IMR-90 (cell line): Measurements from ENCODE around the gene PABPC1L. TPM values are rescaled to one million over a fixed set of nuclear protein-coding genes. Genes with fewer than 3 reads are reported as not detected.

Source experiments
- ATAC-seq: fragments of 200-7000 bp; cut with Tn5 transposase; 2 replicates; pipeline ENCODE4 v1.9.1; 2020; ENCODE audit warnings: low read depth, mild to moderate bottlenecking, moderate library complexity
- BruUV-seq: library from RNA; stranded (reverse); fragments of 400-500 nt; replicated peaks from 2 replicates; lab custom pipeline; 2021; lab: Mats Ljungman, UMichigan
- CTCF ChIA-PET: fragments of 300-600 bp; formaldehyde crosslinking; extraction: SDS; loops from one replicate; lab custom pipeline; 2021; ENCODE audit warnings: antibody characterized with exemption; lab: Yijun Ruan, JAX
- POLR2A ChIA-PET: fragments of 300-600 bp; sonication (Branson Sonifier 250); formaldehyde crosslinking; loops from one replicate; lab custom pipeline; 2022; ENCODE audit warnings: antibody characterized with exemption; ENCODE audit not compliant: unreplicated experiment; lab: Charles Lee
- DNase-seq: peaks from one replicate; pipeline ENCODE4 v3.0.0; 2013
- H2AFZ ChIP-seq: replicated peaks from 2 replicates; pipeline ENCODE3; 2013; ENCODE audit warnings: low read length, mild to moderate bottlenecking; ENCODE audit not compliant: poor library complexity
- H2AK5ac ChIP-seq: 2 replicates; pipeline ENCODE4 v1.6.1; 2013; ENCODE audit warnings: low read depth, low read length, inconsistent platforms
- H2AK9ac ChIP-seq: replicated peaks from 2 replicates; pipeline ENCODE3; 2013; ENCODE audit warnings: mild to moderate bottlenecking, low read depth, low read length, moderate library complexity; ENCODE audit not compliant: poor library complexity
- H2BK120ac ChIP-seq: 2 replicates; pipeline ENCODE4 v1.6.1; 2013; ENCODE audit warnings: low read depth, low read length, inconsistent platforms
- H2BK15ac ChIP-seq: 3 replicates; pipeline ENCODE4 v1.6.1; 2013; ENCODE audit warnings: low read depth, low read length, inconsistent platforms
- H2BK20ac ChIP-seq: 2 replicates; pipeline ENCODE4 v1.6.1; 2013; ENCODE audit warnings: low read depth, mild to moderate bottlenecking, inconsistent platforms, low read length, moderate library complexity
- H2BK5ac ChIP-seq: 2 replicates; pipeline ENCODE4 v1.6.1; 2013; ENCODE audit warnings: mild to moderate bottlenecking, low read depth, low read length, inconsistent platforms; ENCODE audit not compliant: poor library complexity, severe bottlenecking
- H3K14ac ChIP-seq: replicated peaks from 2 replicates; pipeline ENCODE4 v1.6.1; 2013; ENCODE audit warnings: low read depth, low read length, inconsistent platforms
- H3K18ac ChIP-seq: 2 replicates; pipeline ENCODE4 v1.6.1; 2013; ENCODE audit warnings: low read depth, low read length, control low read depth
- H3K23ac ChIP-seq: 2 replicates; pipeline ENCODE4 v1.6.1; 2013; ENCODE audit warnings: low read depth, low read length, inconsistent platforms
- H3K27ac ChIP-seq: 2 replicates; pipeline ENCODE4 v1.5.1; 2013; ENCODE audit warnings: mild to moderate bottlenecking, control low read depth, low read length; ENCODE audit not compliant: insufficient read depth
- H3K27me3 ChIP-seq: 2 replicates; pipeline ENCODE4 v1.6.1; 2013; ENCODE audit warnings: low read length; ENCODE audit not compliant: control insufficient read depth, insufficient read depth
- H3K36me3 ChIP-seq: 2 replicates; pipeline ENCODE4 v1.6.1; 2013; ENCODE audit warnings: low read length, mixed read lengths; ENCODE audit not compliant: control insufficient read depth, insufficient read depth
- H3K4ac ChIP-seq: 2 replicates; pipeline ENCODE4 v1.6.1; 2013; ENCODE audit warnings: low read depth, low read length, inconsistent platforms
- H3K4me1 ChIP-seq: 2 replicates; pipeline ENCODE4 v1.6.1; 2013; ENCODE audit warnings: low read length, mixed read lengths; ENCODE audit not compliant: control insufficient read depth, insufficient read depth
- H3K4me2 ChIP-seq: 2 replicates; pipeline ENCODE4 v1.6.1; 2013; ENCODE audit warnings: low read depth, mild to moderate bottlenecking, control low read depth, low read length, moderate library complexity
- H3K4me3 ChIP-seq: 2 replicates; pipeline ENCODE4 v1.5.1; 2013; ENCODE audit warnings: low read depth, mild to moderate bottlenecking, control low read depth, low read length, moderate library complexity; ENCODE audit not compliant: insufficient read depth
- H3K56ac ChIP-seq: 2 replicates; pipeline ENCODE4 v1.6.1; 2013; ENCODE audit warnings: low read length, inconsistent platforms; ENCODE audit not compliant: insufficient read depth; ENCODE audit errors: extremely low read depth
- H3K79me1 ChIP-seq, 2 experiments: 2 replicates each; pipeline ENCODE4 v1.6.1; 2013; ENCODE audit warnings: low read length in 2 of 2, inconsistent platforms in 1 of 2, low read depth in 1 of 2
- H3K9ac ChIP-seq: 2 replicates; pipeline ENCODE4 v1.6.1; 2013; ENCODE audit warnings: low read depth, low read length, control low read depth
- H3K9me1 ChIP-seq: 2 replicates; pipeline ENCODE4 v1.6.1; 2013; ENCODE audit warnings: low read length, inconsistent platforms; ENCODE audit not compliant: insufficient read depth
- H3K9me3 ChIP-seq: 2 replicates; pipeline ENCODE4 v1.6.1; 2013; ENCODE audit warnings: low read length; ENCODE audit not compliant: control insufficient read depth, insufficient read depth
- H4K20me1 ChIP-seq: 2 replicates; pipeline ENCODE4 v1.6.1; 2013; ENCODE audit warnings: low read length, inconsistent platforms; ENCODE audit not compliant: insufficient read depth
- H4K5ac ChIP-seq: 2 replicates; pipeline ENCODE4 v1.6.1; 2013; ENCODE audit warnings: mild to moderate bottlenecking, low read depth, low read length, control low read depth
- H4K8ac ChIP-seq, 2 experiments: 2 replicates each; pipeline ENCODE4 v1.6.1; 2013; ENCODE audit warnings: low read depth in 2 of 2, low read length in 2 of 2, control low read depth in 1 of 2, inconsistent platforms in 1 of 2
- H4K91ac ChIP-seq: 2 replicates; pipeline ENCODE4 v1.6.1; 2013; ENCODE audit warnings: low read depth, low read length, inconsistent platforms; ENCODE audit not compliant: insufficient read depth
- BHLHE40 ChIP-seq: fragments of 150-350 bp; IDR thresholded peaks from 2 replicates; pipeline ENCODE4 v1.6.1; 2016; ENCODE audit warnings: mild to moderate bottlenecking, low read depth, low read length
- CEBPB ChIP-seq: IDR thresholded peaks from 2 replicates; pipeline ENCODE4 v1.6.1; 2012; ENCODE audit warnings: low read depth, low read length, improper control_type of control experiment
- CHD1 ChIP-seq: IDR thresholded peaks from 2 replicates; pipeline ENCODE4 v1.6.1; 2012; ENCODE audit warnings: low read depth, low read length, improper control_type of control experiment
- CTCF ChIP-seq: conservative IDR thresholded peaks from 2 replicates; pipeline ENCODE4 v1.5.1; 2012; ENCODE audit warnings: mild to moderate bottlenecking, low read depth, low read length, improper control_type of control experiment
- ELK1 ChIP-seq: fragments of 150-350 bp; IDR thresholded peaks from 2 replicates; pipeline ENCODE4 v1.6.1; 2016; ENCODE audit warnings: low read depth, mild to moderate bottlenecking, low read length, moderate library complexity, borderline replicate concordance
- FOS ChIP-seq: fragments of 150-350 bp; IDR thresholded peaks from 2 replicates; pipeline ENCODE4 v1.6.1; 2016; ENCODE audit warnings: low read depth, low read length
- MAFK ChIP-seq: IDR thresholded peaks from 2 replicates; pipeline ENCODE4 v1.6.1; 2012; ENCODE audit warnings: low read depth, low read length, improper control_type of control experiment
- MAZ ChIP-seq: IDR thresholded peaks from 2 replicates; pipeline ENCODE4 v1.6.1; 2012; ENCODE audit warnings: low read depth, mild to moderate bottlenecking, low read length, improper control_type of control experiment, moderate library complexity, borderline replicate concordance
- MXI1 ChIP-seq: IDR thresholded peaks from 2 replicates; pipeline ENCODE4 v1.6.1; 2012; ENCODE audit warnings: low read depth, mild to moderate bottlenecking, low read length, moderate library complexity, borderline replicate concordance
- NFE2L2 ChIP-seq: fragments of 150-350 bp; IDR thresholded peaks from 2 replicates; pipeline ENCODE4 v1.6.1; 2016; ENCODE audit warnings: low read depth, mild to moderate bottlenecking, low read length
- POLR2A ChIP-seq: IDR thresholded peaks from 2 replicates; pipeline ENCODE4 v1.6.1; 2012; ENCODE audit warnings: mild to moderate bottlenecking, low read depth, low read length
- RAD21 ChIP-seq: IDR thresholded peaks from 2 replicates; pipeline ENCODE4 v1.6.1; 2012; ENCODE audit warnings: low read length, improper control_type of control experiment
- RCOR1 ChIP-seq: IDR thresholded peaks from 2 replicates; pipeline ENCODE4 v1.6.1; 2012; ENCODE audit warnings: mild to moderate bottlenecking, low read length, improper control_type of control experiment; ENCODE audit not compliant: insufficient replicate concordance
- RFX5 ChIP-seq: IDR thresholded peaks from 2 replicates; pipeline ENCODE4 v1.8.0; 2012; ENCODE audit warnings: low read depth, mild to moderate bottlenecking, low read length, moderate library complexity
- SMC3 ChIP-seq: fragments of 150-350 bp; IDR thresholded peaks from 2 replicates; pipeline ENCODE4 v1.6.1; 2016; ENCODE audit warnings: low read depth, mild to moderate bottlenecking, antibody characterized with exemption, low read length, moderate library complexity
- USF2 ChIP-seq: fragments of 150-350 bp; IDR thresholded peaks from 2 replicates; pipeline ENCODE4 v1.6.1; 2017; ENCODE audit warnings: mild to moderate bottlenecking, antibody characterized with exemption, low read length, low read depth
- WGBS, 2 experiments: methylation state at CpG; one replicate each; pipeline versions ENCODE4 v1.1.5 to v1.1.7; 2013; ENCODE audit warnings: missing lambda C conversion rate in 2 of 2; ENCODE audit not compliant: insufficient read length in 1 of 2; ENCODE audit errors: extremely low coverage in 2 of 2; 5-methylcytosine and 5-hydroxymethylcytosine counted together
- dilution Hi-C: fragments of 300-500 bp; cut with HindIII; formaldehyde crosslinking; loops from one replicate; pipeline ENCODE4 v1.14.3; 2018; ENCODE audit warnings: low sequenced_read_pairs; ENCODE audit not compliant: unreplicated experiment
- in situ Hi-C: fragments of 300-500 bp; cut with MboI; formaldehyde crosslinking; loops from 3 replicates; pipeline ENCODE4 v1.14.3; 2019; ENCODE audit warnings: low sequenced_read_pairs, inconsistent platforms, mixed read lengths
- intact Hi-C: fragments of 100-400 bp; cut with micrococcal nuclease; formaldehyde crosslinking; loops from 2 replicates; pipeline ENCODE4 v1.10.0; 2022
- polyA plus RNA-seq, 3 experiments: library from polyadenylated mRNA; depleted of rRNA; stranded (reverse); fragments of >200 nt; gene quantifications; 2 replicates each; pipeline ENCODE4 v1.2.3, GENCODE V29; 2012; ENCODE audit warnings: low replicate concordance in 1 of 3
- total RNA-seq: library from RNA; depleted of rRNA; stranded (reverse); fragments of >200 nt; gene quantifications from 2 replicates; pipeline ENCODE4 v1.2.3, GENCODE V29; 2012

The PABPC1L gene
- total and polyA plus RNA-seq, 2 of the 4 experiments (the other 2 are of a cell fraction), result 6.1 to 82.4 TPM

- no peak overlapping the region for H4K5ac ChIP-seq
- no CpG with 5 or more reads among the region's 5 CpGs for WGBS, 2 experiments
- H3K18ac ChIP-seq, result no peak overlapping the region
- H2BK15ac ChIP-seq, result no peak overlapping the region
- peaks cover 22% of the 10 kb centered on the region for H3K36me3 ChIP-seq
- CTCF ChIA-PET, result no interaction called here
- dilution Hi-C loops, result no loop called here
- no peak overlapping the region for H4K8ac ChIP-seq
- H3K9ac ChIP-seq, result no peak overlapping the region
- BruUV-seq, result no TSS peak
- H3K9me3 ChIP-seq, result no peaks in the 10 kb centered on the region
- intact Hi-C loops, result no loop called here
- H3K4me3 ChIP-seq, result no peak overlapping the region
- H2AFZ ChIP-seq, result no peak overlapping the region
- H3K9me1 ChIP-seq, result peaks cover 18% of the 10 kb centered on the region
- in situ Hi-C loops, result no loop called here
- H2BK5ac ChIP-seq, result no peak overlapping the region
- H4K20me1 ChIP-seq, result peaks cover 82% of the 10 kb centered on the region
- no peak overlapping the region for H3K4ac ChIP-seq
- no peak overlapping the region for H4K91ac ChIP-seq
- no peak overlapping the region for H3K23ac ChIP-seq
- no peak overlapping the region for H2AK5ac ChIP-seq
- no peak overlapping the region for H2BK120ac ChIP-seq
- no peak overlapping the region for H2BK20ac ChIP-seq
- DNase-seq (no peak), ATAC-seq (no peak)
- POLR2A ChIA-PET, result no interaction called here
- no peaks in the 10 kb centered on the region for H3K27me3 ChIP-seq
- H3K14ac ChIP-seq, result no peak overlapping the region
- peaks cover 23 to 68% of the 10 kb centered on the region in 2 experiments; a peak in 3 of 4 replicates for H3K79me1 ChIP-seq
- no peak overlapping the region for H3K4me2 ChIP-seq
- H2AK9ac ChIP-seq, result no peak overlapping the region
- no peak overlapping the region for H3K27ac ChIP-seq
- TF ChIP-seq MAZ, result no peak
- TF ChIP-seq BHLHE40, result no peak
- TF ChIP-seq POLR2A, result no peak
- TF ChIP-seq MXI1, result no peak
- TF ChIP-seq MAFK, result no peak
- TF ChIP-seq FOS, result no peak
- no peak for TF ChIP-seq RFX5
- TF ChIP-seq RCOR1, result no peak
- TF ChIP-seq SMC3, result no peak
- TF ChIP-seq RAD21, result no peak
- TF ChIP-seq ELK1, result no peak
- TF ChIP-seq CHD1, result no peak
- TF ChIP-seq CTCF, result no peak
- no peak for TF ChIP-seq USF2
- no peak for TF ChIP-seq NFE2L2
- TF ChIP-seq CEBPB, result no peak
- H3K4me1 ChIP-seq, result peaks cover 14% of the 10 kb centered on the region
- no peak overlapping the region for H3K56ac ChIP-seq
Observed at GRCh38 chr20:44900231-44900854, 9.5 kb upstream of the PABPC1L start.
